ENCODE results near the gene RITA1. TPM values are rescaled to one million over a fixed set of nuclear protein-coding genes. Genes with fewer than 3 reads are reported as not detected.

RITA1 gene
- total and polyA plus RNA-seq, 2 experiments from 2014 or later = 20.0 to 40.4 TPM

DNA sequence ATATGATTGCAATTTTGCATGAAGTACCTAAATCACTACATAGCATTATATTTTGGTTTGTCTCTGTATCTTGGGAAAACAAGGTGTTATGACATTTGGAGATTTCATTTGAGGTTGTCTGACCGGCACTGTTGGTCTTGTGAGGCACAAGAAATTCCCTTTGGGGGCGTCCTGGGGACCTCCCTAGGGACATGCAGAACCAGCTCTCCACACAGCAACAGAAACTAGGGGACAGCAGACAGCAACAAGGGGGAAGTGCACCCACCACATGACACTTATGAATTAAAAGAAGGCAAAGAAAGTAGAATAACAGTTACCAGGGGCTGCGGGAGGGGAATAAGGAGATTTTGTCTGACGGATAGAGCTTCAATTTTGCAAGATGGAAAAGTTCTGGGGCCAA is 14.6 kb upstream of the RITA1 start (continued):
- TF ChIP-seq, protein P1, sequence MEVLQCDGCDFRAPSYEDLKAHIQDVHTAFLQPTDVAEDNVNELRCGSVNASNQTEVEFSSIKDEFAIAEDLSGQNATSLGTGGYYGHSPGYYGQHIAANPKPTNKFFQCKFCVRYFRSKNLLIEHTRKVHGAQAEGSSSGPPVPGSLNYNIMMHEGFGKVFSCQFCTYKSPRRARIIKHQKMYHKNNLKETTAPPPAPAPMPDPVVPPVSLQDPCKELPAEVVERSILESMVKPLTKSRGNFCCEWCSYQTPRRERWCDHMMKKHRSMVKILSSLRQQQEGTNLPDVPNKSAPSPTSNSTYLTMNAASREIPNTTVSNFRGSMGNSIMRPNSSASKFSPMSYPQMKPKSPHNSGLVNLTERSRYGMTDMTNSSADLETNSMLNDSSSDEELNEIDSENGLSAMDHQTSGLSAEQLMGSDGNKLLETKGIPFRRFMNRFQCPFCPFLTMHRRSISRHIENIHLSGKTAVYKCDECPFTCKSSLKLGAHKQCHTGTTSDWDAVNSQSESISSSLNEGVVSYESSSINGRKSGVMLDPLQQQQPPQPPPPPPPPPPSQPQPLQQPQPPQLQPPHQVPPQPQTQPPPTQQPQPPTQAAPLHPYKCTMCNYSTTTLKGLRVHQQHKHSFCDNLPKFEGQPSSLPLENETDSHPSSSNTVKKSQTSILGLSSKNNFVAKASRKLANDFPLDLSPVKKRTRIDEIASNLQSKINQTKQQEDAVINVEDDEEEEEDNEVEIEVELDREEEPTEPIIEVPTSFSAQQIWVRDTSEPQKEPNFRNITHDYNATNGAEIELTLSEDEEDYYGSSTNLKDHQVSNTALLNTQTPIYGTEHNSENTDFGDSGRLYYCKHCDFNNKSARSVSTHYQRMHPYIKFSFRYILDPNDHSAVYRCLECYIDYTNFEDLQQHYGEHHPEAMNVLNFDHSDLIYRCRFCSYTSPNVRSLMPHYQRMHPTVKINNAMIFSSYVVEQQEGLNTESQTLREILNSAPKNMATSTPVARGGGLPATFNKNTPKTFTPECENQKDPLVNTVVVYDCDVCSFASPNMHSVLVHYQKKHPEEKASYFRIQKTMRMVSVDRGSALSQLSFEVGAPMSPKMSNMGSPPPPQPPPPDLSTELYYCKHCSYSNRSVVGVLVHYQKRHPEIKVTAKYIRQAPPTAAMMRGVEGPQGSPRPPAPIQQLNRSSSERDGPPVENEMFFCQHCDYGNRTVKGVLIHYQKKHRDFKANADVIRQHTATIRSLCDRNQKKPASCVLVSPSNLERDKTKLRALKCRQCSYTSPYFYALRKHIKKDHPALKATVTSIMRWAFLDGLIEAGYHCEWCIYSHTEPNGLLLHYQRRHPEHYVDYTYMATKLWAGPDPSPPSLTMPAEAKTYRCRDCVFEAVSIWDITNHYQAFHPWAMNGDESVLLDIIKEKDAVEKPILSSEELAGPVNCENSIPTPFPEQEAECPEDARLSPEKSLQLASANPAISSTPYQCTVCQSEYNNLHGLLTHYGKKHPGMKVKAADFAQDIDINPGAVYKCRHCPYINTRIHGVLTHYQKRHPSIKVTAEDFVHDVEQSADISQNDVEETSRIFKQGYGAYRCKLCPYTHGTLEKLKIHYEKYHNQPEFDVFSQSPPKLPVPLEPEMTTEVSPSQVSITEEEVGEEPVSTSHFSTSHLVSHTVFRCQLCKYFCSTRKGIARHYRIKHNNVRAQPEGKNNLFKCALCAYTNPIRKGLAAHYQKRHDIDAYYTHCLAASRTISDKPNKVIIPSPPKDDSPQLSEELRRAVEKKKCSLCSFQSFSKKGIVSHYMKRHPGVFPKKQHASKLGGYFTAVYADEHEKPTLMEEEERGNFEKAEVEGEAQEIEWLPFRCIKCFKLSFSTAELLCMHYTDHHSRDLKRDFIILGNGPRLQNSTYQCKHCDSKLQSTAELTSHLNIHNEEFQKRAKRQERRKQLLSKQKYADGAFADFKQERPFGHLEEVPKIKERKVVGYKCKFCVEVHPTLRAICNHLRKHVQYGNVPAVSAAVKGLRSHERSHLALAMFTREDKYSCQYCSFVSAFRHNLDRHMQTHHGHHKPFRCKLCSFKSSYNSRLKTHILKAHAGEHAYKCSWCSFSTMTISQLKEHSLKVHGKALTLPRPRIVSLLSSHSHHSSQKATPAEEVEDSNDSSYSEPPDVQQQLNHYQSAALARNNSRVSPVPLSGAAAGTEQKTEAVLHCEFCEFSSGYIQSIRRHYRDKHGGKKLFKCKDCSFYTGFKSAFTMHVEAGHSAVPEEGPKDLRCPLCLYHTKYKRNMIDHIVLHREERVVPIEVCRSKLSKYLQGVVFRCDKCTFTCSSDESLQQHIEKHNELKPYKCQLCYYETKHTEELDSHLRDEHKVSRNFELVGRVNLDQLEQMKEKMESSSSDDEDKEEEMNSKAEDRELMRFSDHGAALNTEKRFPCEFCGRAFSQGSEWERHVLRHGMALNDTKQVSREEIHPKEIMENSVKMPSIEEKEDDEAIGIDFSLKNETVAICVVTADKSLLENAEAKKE (CRISPR knock-in tag; IDR thresholded peaks at IDR 0.05) = no peak
- no peak for TF ChIP-seq ZNF331 (CRISPR knock-in tag; IDR thresholded peaks at IDR 0.05; ENCODE audit: low read depth)

DNA sequence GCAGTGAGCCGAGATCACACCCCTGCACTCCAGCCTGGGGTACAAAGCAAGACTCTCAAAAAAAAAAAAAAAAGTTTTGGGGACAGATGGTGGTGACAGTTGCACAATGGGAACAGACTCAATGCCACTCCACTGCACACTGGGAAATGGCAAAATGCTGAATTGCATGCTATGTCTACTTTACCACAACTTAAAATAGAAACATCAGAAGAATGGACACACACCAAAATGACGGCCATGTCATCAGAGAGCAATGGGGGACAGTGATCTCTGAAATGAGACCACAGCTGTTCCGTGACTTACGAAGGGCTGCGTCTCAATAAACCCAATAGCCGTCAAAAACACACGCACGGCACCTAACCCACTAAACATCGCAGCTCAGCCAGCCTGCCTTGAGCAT is 14.0 kb upstream of the RITA1 start:
- H3K4me1 Mint-ChIP-seq = no peaks in the 10 kb centered on the region
- DNase-seq (ENCODE audit: low spot score) = no peak
- Histone ChIP-seq H3K36me3 (ENCODE audit: insufficient read depth) (peaks cover 49% of the 10 kb centered on the region), H3K27me3 (ENCODE audit: insufficient read depth) (no peaks in the 10 kb centered on the region), H3F3A (replicated peaks; ENCODE audit: low read depth) (peaks cover 3% of the 10 kb centered on the region; the same call in 1 of the 2 replicates), H2AFZ (no peak overlapping the region), H3K27ac (ENCODE audit: low read depth) (no peak overlapping the region), H4K20me1 (replicated peaks; ENCODE audit: insufficient read depth) (peaks cover 9% of the 10 kb centered on the region; the same call in 1 of the 2 replicates), H3K9me2 (ENCODE audit: insufficient read depth) (no peaks in the 10 kb centered on the region), H3K4me3 (no peak overlapping the region), H3K4me2 (no peak overlapping the region), H3K79me2 (replicated peaks; ENCODE audit: insufficient read depth) (no peaks in the 10 kb centered on the region; the same call in 1 of the 2 replicates), H3K4me1 (ENCODE audit: insufficient read depth) (no peaks in the 10 kb centered on the region)
- H3K4me3 Mint-ChIP-seq = no peak overlapping the region
- no peak for ATAC-seq
- no peak overlapping the region for H3K27ac Mint-ChIP-seq
- peaks cover 76% of the 10 kb centered on the region for H3K36me3 Mint-ChIP-seq (ENCODE audit: low read depth)
- H3K9me3 Mint-ChIP-seq = no peaks in the 10 kb centered on the region
- H3K27me3 Mint-ChIP-seq (ENCODE audit: insufficient read depth, low read depth, poor library complexity) = peaks cover 16% of the 10 kb centered on the region
- TF ChIP-seq EZH2phosphoT487 (IDR thresholded peaks at IDR 0.05; ENCODE audit: unreplicated experiment) = no peak
- TF ChIP-seq, protein P2, sequence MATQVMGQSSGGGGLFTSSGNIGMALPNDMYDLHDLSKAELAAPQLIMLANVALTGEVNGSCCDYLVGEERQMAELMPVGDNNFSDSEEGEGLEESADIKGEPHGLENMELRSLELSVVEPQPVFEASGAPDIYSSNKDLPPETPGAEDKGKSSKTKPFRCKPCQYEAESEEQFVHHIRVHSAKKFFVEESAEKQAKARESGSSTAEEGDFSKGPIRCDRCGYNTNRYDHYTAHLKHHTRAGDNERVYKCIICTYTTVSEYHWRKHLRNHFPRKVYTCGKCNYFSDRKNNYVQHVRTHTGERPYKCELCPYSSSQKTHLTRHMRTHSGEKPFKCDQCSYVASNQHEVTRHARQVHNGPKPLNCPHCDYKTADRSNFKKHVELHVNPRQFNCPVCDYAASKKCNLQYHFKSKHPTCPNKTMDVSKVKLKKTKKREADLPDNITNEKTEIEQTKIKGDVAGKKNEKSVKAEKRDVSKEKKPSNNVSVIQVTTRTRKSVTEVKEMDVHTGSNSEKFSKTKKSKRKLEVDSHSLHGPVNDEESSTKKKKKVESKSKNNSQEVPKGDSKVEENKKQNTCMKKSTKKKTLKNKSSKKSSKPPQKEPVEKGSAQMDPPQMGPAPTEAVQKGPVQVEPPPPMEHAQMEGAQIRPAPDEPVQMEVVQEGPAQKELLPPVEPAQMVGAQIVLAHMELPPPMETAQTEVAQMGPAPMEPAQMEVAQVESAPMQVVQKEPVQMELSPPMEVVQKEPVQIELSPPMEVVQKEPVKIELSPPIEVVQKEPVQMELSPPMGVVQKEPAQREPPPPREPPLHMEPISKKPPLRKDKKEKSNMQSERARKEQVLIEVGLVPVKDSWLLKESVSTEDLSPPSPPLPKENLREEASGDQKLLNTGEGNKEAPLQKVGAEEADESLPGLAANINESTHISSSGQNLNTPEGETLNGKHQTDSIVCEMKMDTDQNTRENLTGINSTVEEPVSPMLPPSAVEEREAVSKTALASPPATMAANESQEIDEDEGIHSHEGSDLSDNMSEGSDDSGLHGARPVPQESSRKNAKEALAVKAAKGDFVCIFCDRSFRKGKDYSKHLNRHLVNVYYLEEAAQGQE (IDR thresholded peaks at IDR 0.05; ENCODE audit: unreplicated experiment) = no peak
- TF ChIP-seq, protein P3, sequence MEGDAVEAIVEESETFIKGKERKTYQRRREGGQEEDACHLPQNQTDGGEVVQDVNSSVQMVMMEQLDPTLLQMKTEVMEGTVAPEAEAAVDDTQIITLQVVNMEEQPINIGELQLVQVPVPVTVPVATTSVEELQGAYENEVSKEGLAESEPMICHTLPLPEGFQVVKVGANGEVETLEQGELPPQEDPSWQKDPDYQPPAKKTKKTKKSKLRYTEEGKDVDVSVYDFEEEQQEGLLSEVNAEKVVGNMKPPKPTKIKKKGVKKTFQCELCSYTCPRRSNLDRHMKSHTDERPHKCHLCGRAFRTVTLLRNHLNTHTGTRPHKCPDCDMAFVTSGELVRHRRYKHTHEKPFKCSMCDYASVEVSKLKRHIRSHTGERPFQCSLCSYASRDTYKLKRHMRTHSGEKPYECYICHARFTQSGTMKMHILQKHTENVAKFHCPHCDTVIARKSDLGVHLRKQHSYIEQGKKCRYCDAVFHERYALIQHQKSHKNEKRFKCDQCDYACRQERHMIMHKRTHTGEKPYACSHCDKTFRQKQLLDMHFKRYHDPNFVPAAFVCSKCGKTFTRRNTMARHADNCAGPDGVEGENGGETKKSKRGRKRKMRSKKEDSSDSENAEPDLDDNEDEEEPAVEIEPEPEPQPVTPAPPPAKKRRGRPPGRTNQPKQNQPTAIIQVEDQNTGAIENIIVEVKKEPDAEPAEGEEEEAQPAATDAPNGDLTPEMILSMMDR (conservative IDR thresholded peaks at IDR 0.05; ENCODE audit: low read depth in 2 of 2) = no peak
- no peak for TF ChIP-seq STAT1 (IDR thresholded peaks at IDR 0.05; ENCODE audit: unreplicated experiment)
- TF ChIP-seq NANOG (IDR thresholded peaks at IDR 0.05; ENCODE audit: borderline replicate concordance) = no peak
- no peak for TF ChIP-seq JUNB (IDR thresholded peaks at IDR 0.05; ENCODE audit: unreplicated experiment)
- no peak for TF ChIP-seq ZNF114 (CRISPR knock-in tag; IDR thresholded peaks at IDR 0.05)
